Measurements from ENCODE around the gene FAM234B. TPM values are rescaled to one million over a fixed set of nuclear protein-coding genes. Genes with fewer than 3 reads are reported as not detected.

The FAM234B gene
- total RNA-seq (1 to 10 TPM; 2.7 to 5.8 (median 4.3) TPM), polyA plus RNA-seq (1 to 10 TPM; 2.6 to 4.3 TPM), total RNA-seq (4.8 reads per million, percentile 23 among the genes with 10 or more reads in this experiment)

DNA sequence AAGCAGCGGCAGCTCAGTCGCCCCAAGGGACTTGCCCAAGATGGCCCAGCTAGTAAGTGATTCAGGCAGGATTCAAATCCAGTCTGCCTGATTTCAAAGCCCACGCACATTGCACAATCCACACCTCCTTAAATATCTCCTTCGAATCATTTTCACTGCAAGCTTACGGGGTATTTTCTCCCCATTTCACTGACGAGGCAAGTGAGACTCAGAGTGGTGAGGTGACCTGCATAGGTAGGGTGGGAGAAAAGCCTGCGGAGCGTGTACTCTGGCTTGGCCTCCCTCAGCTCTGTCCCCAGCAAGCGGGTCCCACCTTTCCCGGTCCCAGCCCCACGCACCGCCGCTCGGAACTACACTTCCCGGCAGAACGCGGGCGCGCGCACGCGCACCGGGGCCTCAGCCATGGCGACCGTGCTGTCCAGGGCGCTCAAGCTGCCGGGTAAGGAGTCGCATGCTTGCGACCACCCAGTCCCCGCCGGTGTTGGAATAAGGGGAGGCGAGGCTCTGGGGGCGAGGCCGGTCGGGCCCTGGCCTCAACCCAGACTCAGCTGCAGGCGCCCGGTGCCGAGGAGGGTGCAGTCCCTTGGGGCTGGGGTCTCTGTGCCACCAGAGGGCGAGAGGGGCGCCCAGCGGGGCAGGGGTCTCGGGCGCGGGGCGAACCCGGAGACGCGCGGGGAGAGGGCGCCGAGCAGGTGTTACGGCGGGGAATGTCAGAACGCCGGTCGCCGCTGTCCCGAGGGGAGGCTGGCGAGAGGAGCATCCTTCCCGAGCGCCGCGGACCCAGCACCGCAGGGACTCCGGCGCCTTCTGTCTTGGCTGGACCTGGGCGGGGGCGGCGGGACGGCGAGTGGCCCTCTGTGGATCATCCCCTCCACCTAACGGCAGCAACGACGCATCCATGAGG is at the start of gene FAM234B:
Gene FAM234B (plus strand): TSS at position 380 of the 904 bp plus-strand sequence. CDS start 23 bp downstream, at position 403.
- no peaks in the 10 kb centered on the region for H3K9me3 ChIP-seq (ENCODE audit: control insufficient read depth in 2 of 3, low read length in 3 of 3)
- intact Hi-C loops (cut with micrococcal nuclease) = loop anchor here (1.0 to 2.0 kb wide), 5 partner anchors 44 to 168 kb away; partner anchors contain the start of gene HEBP1 (in 2 of the 2)
- H3K36me3 ChIP-seq (ENCODE audit: control insufficient read depth in 2 of 3, insufficient read depth in 3 of 3, low read length in 3 of 3) = peaks cover 0 to 7% (median 0%) of the 10 kb centered on the region in 3 experiments
- H3K27ac Mint-ChIP-seq = peak within 1 kb of the TSS in 7 of 9 donors; percentile 31 to 79 (median 66)
- peaks cover 5 to 20% (median 14%) of the 10 kb centered on the region in 7 donors for H3K4me1 Mint-ChIP-seq
- H3K4me3 Mint-ChIP-seq = peak within 1 kb of the TSS; percentile 76 to 91 (median 87)
- peak within 1 kb of the TSS; percentile 79 for H3K27ac ChIP-seq (ENCODE audit: low read depth, low read length)
- H3K9me3 Mint-ChIP-seq = no peaks in the 10 kb centered on the region
- no peaks in the 10 kb centered on the region for H3K27me3 ChIP-seq (ENCODE audit: control insufficient read depth in 2 of 2, insufficient read depth in 2 of 2, low read length in 2 of 2)
- no peaks in the 10 kb centered on the region for H3K36me3 Mint-ChIP-seq
- H3K4me3 ChIP-seq (ENCODE audit: low read length) = peak within 1 kb of the TSS; percentile 89
- ChIA-PET CTCF (interaction anchor here (0.8 kb wide), 2 partner anchors 15 to 167 kb away, joined by 3 read pairs; no protein-coding TSS in a partner anchor), POLR2A (interaction anchor here (1.4 kb wide), 1 partner anchor 9 kb away, joined by 4 read pairs; no protein-coding TSS in a partner anchor)
- ATAC-seq (peak; percentile 95), DNase-seq (peak; percentile 41 to 77 (median 66))
- peaks cover 0 to 32% (median 5%) of the 10 kb centered on the region in 5 donors for H3K27me3 Mint-ChIP-seq
- H3K4me1 ChIP-seq (ENCODE audit: control insufficient read depth in 2 of 2, insufficient read depth in 2 of 2, low read length in 2 of 2) = peaks cover 0 to 5% of the 10 kb centered on the region in 2 donors

DNA sequence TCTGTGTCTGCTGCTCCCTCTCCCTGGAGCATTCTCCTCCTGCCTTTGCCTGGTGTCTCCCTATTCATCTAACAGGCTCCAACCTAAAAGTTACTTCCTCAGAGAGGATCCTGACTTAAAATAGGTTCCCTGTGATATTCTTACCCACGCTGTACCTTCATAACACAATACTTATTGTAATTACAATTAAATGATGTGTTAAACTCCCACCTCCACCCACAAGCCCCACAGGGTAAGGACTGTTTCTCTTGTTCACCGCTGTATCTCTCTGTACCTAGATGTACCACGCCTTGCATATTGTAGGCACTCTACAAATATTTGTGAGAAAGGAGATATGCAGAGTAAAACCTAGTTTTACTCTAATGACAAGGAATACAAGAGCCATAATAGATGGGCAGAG is 49.1 kb upstream of the FAM234B start:
- Histone ChIP-seq H3K27ac (ENCODE audit: low read depth, low read length) (no peak overlapping the region), H3K9me3 (ENCODE audit: control insufficient read depth in 2 of 3, low read length in 3 of 3) (no peaks in the 10 kb centered on the region), H3K4me3 (ENCODE audit: low read length) (no peak overlapping the region), H3K36me3 (ENCODE audit: control insufficient read depth in 2 of 3, insufficient read depth in 3 of 3, low read length in 3 of 3) (no peaks in the 10 kb centered on the region), H3K4me1 (ENCODE audit: control insufficient read depth in 2 of 2, insufficient read depth in 2 of 2, low read length in 2 of 2) (peaks cover 8 to 17% of the 10 kb centered on the region in 2 donors), H3K27me3 (ENCODE audit: control insufficient read depth in 2 of 2, insufficient read depth in 2 of 2, low read length in 2 of 2) (no peaks in the 10 kb centered on the region)
- POLR2A ChIA-PET = no interaction called here
- ATAC-seq (no peak), DNase-seq (no peak)
- intact Hi-C loops (cut with micrococcal nuclease) = no loop called here
- Mint-ChIP-seq H3K36me3 (peaks cover 0 to 5% (median 0%) of the 10 kb centered on the region in 5 donors), H3K4me1 (peaks cover 38 to 56% (median 48%) of the 10 kb centered on the region in 7 donors), H3K27ac (no peak overlapping the region), H3K4me3 (no peak overlapping the region), H3K27me3 (no peaks in the 10 kb centered on the region), H3K9me3 (peaks cover 0 to 4% (median 0%) of the 10 kb centered on the region in 11 donors)
- CTCF ChIA-PET = no interaction called here

DNA sequence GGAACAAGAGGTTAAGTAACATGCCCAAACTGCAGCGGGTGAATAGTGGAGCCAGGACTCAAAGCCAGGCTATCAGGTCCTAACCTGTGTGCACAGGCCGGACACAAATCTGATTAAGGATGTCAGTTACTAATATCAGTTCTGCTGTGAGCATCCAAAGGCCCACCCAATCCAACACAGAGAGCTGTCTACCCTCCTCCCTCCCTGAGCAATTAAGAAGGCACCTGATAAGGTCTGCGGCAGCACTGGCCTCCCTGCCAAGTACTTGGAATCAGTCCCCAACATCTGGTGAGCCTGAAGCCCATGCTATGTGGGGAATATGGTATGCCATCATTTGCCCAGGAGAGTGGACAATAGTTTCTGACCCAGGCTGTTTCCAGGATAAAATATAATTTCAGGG is 48.0 kb upstream of the FAM234B start:
- H3K27ac ChIP-seq (ENCODE audit: low read depth, low read length) = no peak overlapping the region
- ATAC-seq (no peak), DNase-seq (no peak)
- H3K27me3 Mint-ChIP-seq = no peaks in the 10 kb centered on the region
- H3K4me3 Mint-ChIP-seq = peak overlapping the region in 1 of 10 donors; percentile 7
- H3K4me1 Mint-ChIP-seq = peaks cover 40 to 54% (median 50%) of the 10 kb centered on the region in 7 donors
- peaks cover 0 to 4% (median 0%) of the 10 kb centered on the region in 3 experiments for H3K36me3 ChIP-seq (ENCODE audit: control insufficient read depth in 2 of 3, insufficient read depth in 3 of 3, low read length in 3 of 3)
- peaks cover 8 to 17% of the 10 kb centered on the region in 2 donors for H3K4me1 ChIP-seq (ENCODE audit: control insufficient read depth in 2 of 2, insufficient read depth in 2 of 2, low read length in 2 of 2)
- ChIA-PET CTCF (interaction anchor here (0.6 kb wide), 1 partner anchor 294 kb away, joined by 5 read pairs; no protein-coding TSS in a partner anchor), POLR2A (no interaction called here)
- H3K27me3 ChIP-seq (ENCODE audit: control insufficient read depth in 2 of 2, insufficient read depth in 2 of 2, low read length in 2 of 2) = no peaks in the 10 kb centered on the region
- no peak overlapping the region for H3K4me3 ChIP-seq (ENCODE audit: low read length)
- peaks cover 0 to 4% (median 0%) of the 10 kb centered on the region in 11 donors for H3K9me3 Mint-ChIP-seq
- H3K36me3 Mint-ChIP-seq = peaks cover 0 to 5% (median 0%) of the 10 kb centered on the region in 5 donors
- intact Hi-C loops (cut with micrococcal nuclease) = no loop called here
- no peaks in the 10 kb centered on the region for H3K9me3 ChIP-seq (ENCODE audit: control insufficient read depth in 2 of 3, low read length in 3 of 3)
- no peak overlapping the region for H3K27ac Mint-ChIP-seq

DNA sequence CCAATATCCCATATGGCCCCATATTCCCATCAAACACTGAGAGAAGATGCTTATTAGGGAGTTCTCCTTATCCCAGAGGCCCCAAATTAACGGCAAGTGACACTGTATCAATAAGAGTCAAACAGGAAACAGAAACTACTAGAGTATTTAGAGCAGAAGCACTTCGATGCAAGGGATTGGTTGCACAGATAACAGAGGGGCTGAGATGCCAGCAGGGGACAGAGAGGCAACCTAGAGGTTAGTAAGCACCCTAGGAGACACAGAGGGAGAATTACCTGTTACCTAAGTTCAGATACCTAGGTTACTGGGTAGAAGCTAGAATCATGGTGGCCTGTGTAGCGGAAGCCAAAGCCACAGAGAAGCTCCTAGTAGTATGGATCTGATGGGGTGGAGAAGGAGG is 47.0 kb upstream of the FAM234B start:
- Histone ChIP-seq H3K4me1 (ENCODE audit: control insufficient read depth in 2 of 2, insufficient read depth in 2 of 2, low read length in 2 of 2) (peaks cover 8 to 22% of the 10 kb centered on the region in 2 donors), H3K27me3 (ENCODE audit: control insufficient read depth in 2 of 2, insufficient read depth in 2 of 2, low read length in 2 of 2) (no peaks in the 10 kb centered on the region), H3K36me3 (ENCODE audit: control insufficient read depth in 2 of 3, insufficient read depth in 3 of 3, low read length in 3 of 3) (peaks cover 0 to 4% (median 0%) of the 10 kb centered on the region in 3 experiments), H3K27ac (ENCODE audit: low read depth, low read length) (no peak overlapping the region), H3K4me3 (ENCODE audit: low read length) (no peak overlapping the region), H3K9me3 (ENCODE audit: control insufficient read depth in 2 of 3, low read length in 3 of 3) (no peaks in the 10 kb centered on the region)
- ChIA-PET CTCF (interaction anchor here (0.6 to 0.7 kb wide), 2 partner anchors 67 to 293 kb away, joined by 4 to 5 read pairs; no protein-coding TSS in a partner anchor), POLR2A (interaction anchor here (0.6 kb wide), 1 partner anchor 108 kb away, joined by 3 read pairs; no protein-coding TSS in a partner anchor)
- Mint-ChIP-seq H3K4me3 (peak overlapping the region in 6 of 10 donors; percentile 2 to 49 (median 10)), H3K27me3 (peaks cover 0 to 6% (median 0%) of the 10 kb centered on the region in 5 donors), H3K4me1 (peaks cover 41 to 57% (median 48%) of the 10 kb centered on the region in 7 donors), H3K36me3 (peaks cover 0 to 6% (median 0%) of the 10 kb centered on the region in 5 donors), H3K27ac (peak overlapping the region in 1 of 9 donors; percentile 8), H3K9me3 (peaks cover 0 to 4% (median 0%) of the 10 kb centered on the region in 11 donors)
- intact Hi-C loops (cut with micrococcal nuclease) = no loop called here
- ATAC-seq = no peak
- no peak for DNase-seq

DNA sequence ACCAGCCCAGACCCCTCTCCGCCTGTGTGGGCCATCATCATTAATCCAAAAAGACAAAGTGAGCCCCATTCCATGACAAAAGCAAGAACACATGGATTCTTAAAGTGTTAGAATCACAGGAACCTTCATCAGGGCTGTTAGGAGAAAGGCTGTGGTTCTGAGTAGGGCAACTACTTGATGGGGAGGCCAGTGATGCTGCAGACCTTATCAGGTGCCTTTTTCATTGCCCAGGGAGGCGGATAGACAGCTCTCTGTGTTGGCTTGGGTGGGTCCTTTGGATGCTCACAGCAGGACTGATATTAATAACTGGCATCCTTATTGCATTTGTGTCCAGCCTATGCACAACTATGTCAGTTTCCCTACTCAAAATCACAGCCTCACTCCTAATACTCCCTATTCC is 46.4 kb upstream of the FAM234B start:
- DNase-seq = no peak
- Mint-ChIP-seq H3K9me3 (peaks cover 0 to 4% (median 0%) of the 10 kb centered on the region in 11 donors), H3K4me3 (peak overlapping the region in 3 of 10 donors; percentile 3 to 44 (median 6)), H3K27ac (no peak overlapping the region), H3K36me3 (peaks cover 0 to 6% (median 0%) of the 10 kb centered on the region in 5 donors), H3K4me1 (peaks cover 44 to 55% (median 47%) of the 10 kb centered on the region in 7 donors), H3K27me3 (peaks cover 0 to 12% (median 0%) of the 10 kb centered on the region in 5 donors)
- no peak overlapping the region for H3K27ac ChIP-seq (ENCODE audit: low read depth, low read length)
- peaks cover 8 to 23% of the 10 kb centered on the region in 2 donors for H3K4me1 ChIP-seq (ENCODE audit: control insufficient read depth in 2 of 2, insufficient read depth in 2 of 2, low read length in 2 of 2)
- POLR2A ChIA-PET = no interaction called here
- H3K27me3 ChIP-seq (ENCODE audit: control insufficient read depth in 2 of 2, insufficient read depth in 2 of 2, low read length in 2 of 2) = peaks cover 0 to 3% of the 10 kb centered on the region in 2 donors
- no peak for ATAC-seq
- H3K4me3 ChIP-seq (ENCODE audit: low read length) = no peak overlapping the region
- H3K9me3 ChIP-seq (ENCODE audit: control insufficient read depth in 2 of 3, low read length in 3 of 3) = no peaks in the 10 kb centered on the region
- H3K36me3 ChIP-seq (ENCODE audit: control insufficient read depth in 2 of 3, insufficient read depth in 3 of 3, low read length in 3 of 3) = peaks cover 0 to 4% (median 0%) of the 10 kb centered on the region in 3 experiments
- CTCF ChIA-PET = no interaction called here
- intact Hi-C loops (cut with micrococcal nuclease) = no loop called here

DNA sequence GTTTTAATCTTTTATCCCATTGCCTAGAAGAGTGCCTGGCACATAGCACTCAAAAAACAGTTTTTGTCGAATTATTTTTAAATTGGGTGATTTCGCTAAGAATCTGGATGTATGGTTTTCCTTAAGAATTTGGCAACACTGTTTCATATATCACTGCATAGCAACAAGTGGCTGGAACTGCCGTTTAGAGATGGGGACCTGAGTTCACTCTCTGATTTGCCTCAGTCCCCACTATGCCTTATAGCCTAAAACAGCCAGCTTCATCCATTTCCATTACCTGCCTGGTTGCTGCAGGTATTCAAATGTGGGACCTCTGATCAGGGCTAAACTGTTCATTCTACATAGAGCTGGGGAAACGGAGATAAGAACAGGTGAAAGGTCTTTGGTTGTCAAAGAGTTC is 45.9 kb upstream of the FAM234B start:
- ATAC-seq (no peak), DNase-seq (no peak)
- Histone ChIP-seq H3K4me1 (ENCODE audit: control insufficient read depth in 2 of 2, insufficient read depth in 2 of 2, low read length in 2 of 2) (peaks cover 8 to 23% of the 10 kb centered on the region in 2 donors), H3K36me3 (ENCODE audit: control insufficient read depth in 2 of 3, insufficient read depth in 3 of 3, low read length in 3 of 3) (peaks cover 0 to 4% (median 0%) of the 10 kb centered on the region in 3 experiments), H3K27me3 (ENCODE audit: control insufficient read depth in 2 of 2, insufficient read depth in 2 of 2, low read length in 2 of 2) (peaks cover 0 to 5% of the 10 kb centered on the region in 2 donors), H3K4me3 (ENCODE audit: low read length) (no peak overlapping the region), H3K9me3 (ENCODE audit: control insufficient read depth in 2 of 3, low read length in 3 of 3) (no peaks in the 10 kb centered on the region), H3K27ac (ENCODE audit: low read depth, low read length) (no peak overlapping the region)
- H3K4me1 Mint-ChIP-seq = peaks cover 39 to 50% (median 44%) of the 10 kb centered on the region in 7 donors
- H3K36me3 Mint-ChIP-seq = peaks cover 0 to 6% (median 0%) of the 10 kb centered on the region in 5 donors
- intact Hi-C loops (cut with micrococcal nuclease) = no loop called here
- H3K27ac Mint-ChIP-seq = no peak overlapping the region
- H3K27me3 Mint-ChIP-seq = peaks cover 0 to 17% (median 0%) of the 10 kb centered on the region in 5 donors
- ChIA-PET POLR2A (interaction anchor here (0.7 kb wide), 1 partner anchor 105 kb away, joined by 3 read pairs; no protein-coding TSS in a partner anchor), CTCF (interaction anchor here (0.5 kb wide), 1 partner anchor 15 kb away, joined by 3 read pairs; no protein-coding TSS in a partner anchor)
- peak overlapping the region in 7 of 10 donors; percentile 3 to 92 (median 28) for H3K4me3 Mint-ChIP-seq
- H3K9me3 Mint-ChIP-seq = peaks cover 0 to 4% (median 0%) of the 10 kb centered on the region in 11 donors
